Measurements from ENCODE around the gene ATXN2. TPM values are rescaled to one million over a fixed set of nuclear protein-coding genes. Genes with fewer than 3 reads are reported as not detected.
"Not testable (repeated sequence)": the region's sequence is repeated elsewhere in the genome, so short reads cannot be mapped to it uniquely, and the experiment has no call there.

The ATXN2 gene
- total RNA-seq, 3 donors from 2014 or later = 36.6 to 66.2 (median 64.0) TPM

DNA sequence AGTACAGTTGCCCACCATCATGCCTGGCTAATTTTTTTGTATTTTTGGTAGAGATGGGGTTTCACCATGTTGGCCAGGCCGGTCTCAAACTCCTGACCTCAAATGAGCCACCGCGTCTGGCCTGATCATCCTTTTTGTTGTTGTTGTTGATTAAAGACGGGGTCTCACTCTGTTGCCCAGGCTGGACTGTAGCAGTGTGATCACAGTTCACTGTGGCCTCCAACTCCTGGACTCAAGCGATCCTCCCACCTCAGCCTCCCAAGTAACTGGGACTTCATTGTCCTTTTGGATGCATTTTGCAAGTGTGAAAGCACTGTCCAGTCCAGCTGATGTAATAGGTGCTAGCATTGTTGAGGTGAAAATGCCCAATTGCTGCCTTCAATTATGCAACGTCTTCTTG is 27.1 kb upstream of the ATXN2 start:
- H3K27me3 ChIP-seq = no peaks in the 10 kb centered on the region
- H3K4me1 ChIP-seq = no peaks in the 10 kb centered on the region
- no peaks in the 10 kb centered on the region for H3K36me3 ChIP-seq
- intact Hi-C loops (cut with DNase I; ENCODE audit: low total_unique reads) = no loop called here
- no peaks in the 10 kb centered on the region for H3K9me3 ChIP-seq
- TF ChIP-seq POLR2A (IDR thresholded peaks at IDR 0.05) = no peak
- no peak overlapping the region for H3K27ac ChIP-seq
- DNase-seq (ENCODE audit: low spot score in 2 of 2) = no peak
- no peak overlapping the region for H3K4me3 ChIP-seq

DNA sequence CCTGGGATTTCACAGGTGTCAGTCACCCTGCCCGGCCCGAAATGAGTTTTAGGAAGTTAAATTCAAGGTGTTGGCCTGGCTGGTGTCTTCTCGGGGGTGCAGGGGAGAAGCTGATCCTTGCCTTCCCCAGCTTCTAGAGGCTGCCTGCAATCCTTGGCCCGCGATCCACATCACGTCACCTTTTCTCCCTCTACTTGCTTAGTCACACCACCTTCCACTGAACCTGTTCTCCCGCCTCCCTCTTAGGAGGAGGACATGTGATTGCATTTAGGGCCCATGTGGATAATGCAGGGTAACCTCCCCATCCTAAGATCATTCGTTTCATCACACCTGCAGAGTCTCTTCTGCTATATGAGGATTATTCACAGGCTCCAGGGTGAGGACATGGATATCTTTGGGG is 25.4 kb upstream of the ATXN2 start:
- H3K27ac ChIP-seq = no peak overlapping the region
- H3K9me3 ChIP-seq = no peaks in the 10 kb centered on the region
- no peak overlapping the region for H3K4me3 ChIP-seq
- H3K27me3 ChIP-seq = no peaks in the 10 kb centered on the region
- TF ChIP-seq POLR2AphosphoS5 (IDR thresholded peaks at IDR 0.05) (no peak), POLR2A (IDR thresholded peaks at IDR 0.05) (no peak)
- TF ChIP-seq, protein P1, sequence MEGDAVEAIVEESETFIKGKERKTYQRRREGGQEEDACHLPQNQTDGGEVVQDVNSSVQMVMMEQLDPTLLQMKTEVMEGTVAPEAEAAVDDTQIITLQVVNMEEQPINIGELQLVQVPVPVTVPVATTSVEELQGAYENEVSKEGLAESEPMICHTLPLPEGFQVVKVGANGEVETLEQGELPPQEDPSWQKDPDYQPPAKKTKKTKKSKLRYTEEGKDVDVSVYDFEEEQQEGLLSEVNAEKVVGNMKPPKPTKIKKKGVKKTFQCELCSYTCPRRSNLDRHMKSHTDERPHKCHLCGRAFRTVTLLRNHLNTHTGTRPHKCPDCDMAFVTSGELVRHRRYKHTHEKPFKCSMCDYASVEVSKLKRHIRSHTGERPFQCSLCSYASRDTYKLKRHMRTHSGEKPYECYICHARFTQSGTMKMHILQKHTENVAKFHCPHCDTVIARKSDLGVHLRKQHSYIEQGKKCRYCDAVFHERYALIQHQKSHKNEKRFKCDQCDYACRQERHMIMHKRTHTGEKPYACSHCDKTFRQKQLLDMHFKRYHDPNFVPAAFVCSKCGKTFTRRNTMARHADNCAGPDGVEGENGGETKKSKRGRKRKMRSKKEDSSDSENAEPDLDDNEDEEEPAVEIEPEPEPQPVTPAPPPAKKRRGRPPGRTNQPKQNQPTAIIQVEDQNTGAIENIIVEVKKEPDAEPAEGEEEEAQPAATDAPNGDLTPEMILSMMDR (IDR thresholded peaks at IDR 0.05) = no peak
- no peak for DNase-seq (ENCODE audit: low spot score in 2 of 2)
- intact Hi-C loops (cut with DNase I; ENCODE audit: low total_unique reads) = no loop called here
- H3K36me3 ChIP-seq = no peaks in the 10 kb centered on the region
- H3K4me1 ChIP-seq = no peaks in the 10 kb centered on the region

DNA sequence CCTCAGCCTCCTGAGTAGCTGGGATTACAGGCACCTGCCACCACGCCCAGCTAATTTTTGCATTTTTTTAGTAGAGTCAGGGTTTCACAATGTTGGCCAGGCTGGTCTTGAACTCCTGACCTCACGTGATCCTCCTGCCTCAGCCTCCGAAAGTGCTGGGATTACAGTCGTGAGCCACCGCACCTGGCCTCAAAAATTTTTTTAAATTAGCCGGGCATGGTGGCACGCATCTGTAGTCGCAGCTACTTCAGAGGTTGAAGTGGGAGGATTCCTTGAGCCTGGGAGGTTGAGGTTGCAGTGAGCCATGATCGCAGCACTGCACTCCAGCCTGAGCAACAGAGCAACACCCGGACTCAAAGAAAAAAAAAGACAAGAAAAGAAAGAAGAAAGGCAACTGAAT is 18.7 kb upstream of the ATXN2 start:
- DNase-seq (ENCODE audit: low spot score in 2 of 2); H3K27me3 ChIP-seq; H3K9me3 ChIP-seq; H3K27ac ChIP-seq; H3K4me3 ChIP-seq; H3K36me3 ChIP-seq; intact Hi-C loops (cut with DNase I; ENCODE audit: low total_unique reads); H3K4me1 ChIP-seq: not testable (repeated sequence)

DNA sequence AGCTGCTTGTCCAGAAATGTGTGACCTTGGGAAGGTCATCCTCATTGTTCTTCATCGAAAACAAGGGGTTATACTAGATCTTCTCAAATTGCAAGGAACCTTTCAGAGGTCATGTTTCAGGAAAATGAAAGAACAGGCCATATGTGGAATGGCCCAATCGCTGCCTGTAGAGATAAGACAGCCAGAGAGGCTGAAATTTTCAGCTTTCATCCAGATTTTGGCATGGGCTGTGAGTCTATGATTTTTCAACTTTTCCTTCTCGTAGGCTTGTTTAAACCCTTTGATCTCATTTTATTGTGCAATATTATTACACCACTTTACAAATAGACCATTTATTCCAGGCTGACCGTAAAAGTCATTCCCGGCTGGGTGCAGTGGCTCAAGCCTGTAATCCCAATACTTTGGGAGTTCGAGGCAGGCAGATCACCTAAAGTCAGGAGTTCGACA is 17.1 kb upstream of the ATXN2 start:
- TF ChIP-seq POLR2AphosphoS5 (IDR thresholded peaks at IDR 0.05) (peak in 2 of 3 donors; percentile 30 to 40), POLR2A (IDR thresholded peaks at IDR 0.05) (no peak)
- H3K27ac ChIP-seq = peak overlapping the region in 1 of 2 donors; percentile 32
- intact Hi-C loops (cut with DNase I; ENCODE audit: low total_unique reads) = no loop called here
- H3K9me3 ChIP-seq = no peaks in the 10 kb centered on the region
- no peaks in the 10 kb centered on the region for H3K27me3 ChIP-seq
- no peak for DNase-seq (ENCODE audit: low spot score in 2 of 2)
- no peaks in the 10 kb centered on the region for H3K4me1 ChIP-seq
- no peaks in the 10 kb centered on the region for H3K36me3 ChIP-seq
- H3K4me3 ChIP-seq = no peak overlapping the region

DNA sequence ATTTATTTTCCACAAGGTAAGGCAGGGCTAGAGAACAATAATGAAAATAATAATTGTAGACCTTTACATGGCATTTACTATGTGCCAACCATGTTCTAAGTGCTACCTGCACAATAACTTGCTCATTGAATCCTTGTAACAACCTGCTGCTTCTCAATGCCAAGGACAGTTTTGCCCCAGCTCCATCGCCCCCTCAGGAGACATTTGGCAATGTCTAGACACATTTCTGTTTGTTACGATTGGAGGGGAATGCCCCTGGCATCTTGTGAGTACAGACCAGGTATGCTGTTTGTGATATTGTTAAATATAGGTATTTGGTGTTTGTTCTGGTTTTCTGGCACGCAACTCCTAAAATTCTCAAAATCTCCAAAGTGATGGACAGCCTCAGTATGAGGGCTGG is 8.1 kb upstream of the ATXN2 start:
- H3K27ac ChIP-seq = no peak overlapping the region
- no peaks in the 10 kb centered on the region for H3K27me3 ChIP-seq
- no peak for DNase-seq (ENCODE audit: low spot score in 2 of 2)
- intact Hi-C loops (cut with DNase I; ENCODE audit: low total_unique reads) = no loop called here
- TF ChIP-seq POLR2A (IDR thresholded peaks at IDR 0.05) (no peak), POLR2AphosphoS5 (IDR thresholded peaks at IDR 0.05) (no peak)
- TF ChIP-seq, protein P1 (IDR thresholded peaks at IDR 0.05) = no peak
- H3K9me3 ChIP-seq = no peaks in the 10 kb centered on the region
- H3K4me1 ChIP-seq = no peaks in the 10 kb centered on the region
- no peak overlapping the region for H3K4me3 ChIP-seq
- H3K36me3 ChIP-seq = no peaks in the 10 kb centered on the region

DNA sequence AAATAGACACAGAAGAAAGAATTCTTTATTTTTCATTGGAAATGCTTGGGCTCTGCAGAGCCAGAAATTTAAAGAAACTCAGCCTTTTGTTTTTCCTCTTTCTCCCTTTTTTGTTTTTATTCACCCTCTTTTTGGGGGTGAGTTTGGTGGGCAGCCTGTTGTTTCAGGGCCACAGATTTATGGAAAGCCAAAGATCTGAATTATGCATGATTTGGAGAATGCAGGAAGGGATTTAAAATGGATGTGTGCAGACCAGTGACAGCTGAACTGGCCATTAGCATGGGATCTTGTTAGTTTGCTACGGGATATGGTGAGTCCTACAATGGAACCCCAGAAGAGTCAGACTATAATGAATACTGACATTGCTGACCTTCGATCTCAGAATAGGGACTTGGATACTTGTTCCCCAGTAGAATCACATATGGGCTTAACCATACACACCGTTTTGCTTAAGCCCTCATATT is 7.7 kb upstream of the ATXN2 start:
- Histone ChIP-seq H3K9me3 (no peaks in the 10 kb centered on the region), H3K27ac (no peak overlapping the region), H3K4me3 (no peak overlapping the region), H3K4me1 (no peaks in the 10 kb centered on the region), H3K27me3 (no peaks in the 10 kb centered on the region), H3K36me3 (no peaks in the 10 kb centered on the region)
- no peak for DNase-seq (ENCODE audit: low spot score in 2 of 2)
- TF ChIP-seq POLR2A (IDR thresholded peaks at IDR 0.05) (no peak), POLR2AphosphoS5 (IDR thresholded peaks at IDR 0.05) (no peak)
- TF ChIP-seq, protein P1 (IDR thresholded peaks at IDR 0.05) = no peak
- intact Hi-C loops (cut with DNase I; ENCODE audit: low total_unique reads) = no loop called here

Data from breast epithelium (tissue), 4 donors.